ENCODE results near the gene CASK.

Gene CASK

GRCh38 chrX:41502004-41502403 lies 421.4 kb downstream of the CASK start:
- DNase-seq: no peak

GRCh38 chrX:41499984-41500383 lies 423.4 kb downstream of the CASK start:
- no peak for DNase-seq

GRCh38 chrX:41499195-41499594 lies 424.2 kb downstream of the CASK start:
- DNase-seq: no peak

- DNase-seq: no peak
These were observed 431.9 kb downstream of the CASK start for GRCh38 chrX:41491267-41492004.

GRCh38 chrX:41490446-41490845 lies 432.9 kb downstream of the CASK start:
- DNase-seq: no peak

GRCh38 chrX:41482154-41482850 lies 441.1 kb downstream of the CASK start:
- DNase-seq: no peak

GRCh38 chrX:41481264-41482109 lies 441.9 kb downstream of the CASK start:
- DNase-seq: no peak

DNA sequence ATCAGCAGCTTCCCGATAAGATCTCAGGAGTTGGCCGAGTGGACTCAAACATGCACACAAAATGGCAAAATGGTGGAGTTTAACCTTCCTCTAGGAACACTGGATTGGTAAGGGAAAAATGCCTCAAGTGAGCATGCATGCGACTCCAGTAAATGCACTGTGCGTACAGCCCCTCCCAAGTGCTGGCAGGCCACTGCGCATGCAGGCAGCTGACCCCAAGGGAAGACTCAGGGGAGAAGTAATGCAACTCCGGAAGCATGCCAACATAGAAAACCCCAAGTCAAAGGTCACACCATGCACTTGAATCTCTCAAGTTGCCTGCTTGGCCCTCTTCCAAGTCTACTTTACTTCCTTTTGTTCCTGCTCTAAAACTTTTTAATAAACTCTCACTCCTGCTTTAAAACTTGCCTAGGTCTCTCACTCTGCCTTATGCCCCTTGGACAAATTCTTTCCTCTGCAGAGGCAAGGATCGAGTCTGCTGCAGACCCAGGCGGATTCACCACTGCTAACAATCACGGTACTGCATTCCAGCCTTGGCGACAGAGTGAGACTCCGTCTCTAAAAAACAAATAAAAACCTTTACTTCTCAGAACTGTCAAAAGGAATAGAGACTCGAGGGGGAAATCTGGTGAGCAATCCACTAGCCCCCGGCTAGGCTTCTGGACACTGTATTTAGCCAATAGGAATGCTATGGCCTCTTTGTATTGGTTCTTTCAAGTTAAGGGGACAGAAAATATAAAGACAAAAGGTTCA lies 442.7 kb downstream of the CASK start:
- no peak for DNase-seq

DNA sequence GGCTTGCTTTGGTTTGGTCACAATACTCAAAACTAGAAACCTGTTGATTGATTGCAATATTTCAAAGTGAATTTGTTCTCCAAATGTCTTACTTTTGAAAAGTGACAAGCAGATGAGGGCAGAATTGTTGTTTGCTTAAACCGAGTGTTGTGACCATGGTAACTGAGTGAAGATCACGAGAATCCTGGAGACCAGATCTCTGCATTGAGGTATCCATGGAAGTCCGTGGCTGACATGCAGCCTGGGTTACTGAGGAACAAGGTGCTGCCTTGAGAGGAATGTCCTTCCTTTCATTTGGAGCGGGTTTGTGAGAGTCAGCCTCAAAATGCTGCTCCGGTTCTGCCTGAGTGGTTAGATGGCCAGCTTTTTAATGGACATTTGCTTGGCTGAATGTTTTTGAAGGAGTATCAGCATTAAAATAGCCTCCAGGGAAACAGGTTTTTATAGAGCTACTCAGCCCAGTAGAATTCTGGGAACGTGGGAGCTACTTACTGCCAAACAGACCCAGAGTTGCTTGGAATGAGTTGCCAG lies 444.9 kb downstream of the CASK start:
- no peak for DNase-seq

DNA sequence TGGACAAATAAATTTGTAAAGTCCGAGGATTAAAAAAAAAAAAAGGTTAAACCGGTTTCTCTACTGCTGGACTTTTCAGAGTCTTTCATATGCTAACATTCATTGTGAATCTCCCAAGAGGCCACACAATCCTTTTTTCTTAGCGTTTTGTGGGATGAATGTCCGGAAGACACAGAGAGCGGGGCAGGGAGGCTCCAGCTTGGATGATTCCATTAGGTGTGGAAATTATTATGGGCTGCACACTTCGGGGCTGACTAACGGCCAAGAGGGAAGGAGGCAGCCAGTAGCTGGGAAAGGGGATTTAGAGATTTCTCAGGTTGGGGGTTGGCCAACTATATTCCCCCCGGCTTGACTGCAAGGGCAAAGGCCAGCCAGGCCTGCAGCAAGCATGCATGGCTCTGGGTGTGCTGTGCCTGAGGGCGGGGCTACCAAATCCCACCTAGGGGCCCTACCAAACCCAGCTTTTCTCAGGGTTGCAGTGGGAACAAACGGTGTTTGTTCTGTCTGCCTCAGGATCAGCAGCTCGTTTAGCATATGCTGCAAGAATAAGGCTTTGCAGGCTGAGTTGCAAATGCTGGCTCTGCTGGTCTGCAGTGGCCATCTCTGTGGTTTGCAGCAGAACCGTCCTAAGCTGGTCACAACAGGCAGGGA lies 447.6 kb downstream of the CASK start:
- DNase-seq: no peak

DNA sequence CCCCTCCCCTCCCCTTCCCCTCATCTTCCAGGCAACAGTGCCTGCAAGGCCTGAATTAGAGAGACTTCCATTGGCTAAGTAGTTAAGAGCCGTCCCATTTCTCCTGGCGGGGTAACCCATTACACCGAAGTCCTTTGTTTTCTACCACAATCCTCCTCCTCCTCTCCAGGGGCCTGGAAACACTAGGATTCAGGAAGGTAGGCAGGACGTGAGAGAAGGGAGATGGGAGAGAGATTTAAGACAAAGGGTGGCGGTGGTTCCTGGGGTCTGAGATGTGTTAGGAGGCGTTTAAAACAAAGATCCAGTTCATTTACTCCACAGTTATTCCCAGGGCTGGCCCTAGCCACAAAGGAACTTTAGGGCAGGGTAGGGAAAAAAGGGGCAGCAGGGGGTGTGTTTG lies 448.2 kb downstream of the CASK start:
- no peak for DNase-seq

- DNase-seq: no peak
These were observed 448.6 kb downstream of the CASK start for GRCh38 chrX:41474726-41475100.

DNA sequence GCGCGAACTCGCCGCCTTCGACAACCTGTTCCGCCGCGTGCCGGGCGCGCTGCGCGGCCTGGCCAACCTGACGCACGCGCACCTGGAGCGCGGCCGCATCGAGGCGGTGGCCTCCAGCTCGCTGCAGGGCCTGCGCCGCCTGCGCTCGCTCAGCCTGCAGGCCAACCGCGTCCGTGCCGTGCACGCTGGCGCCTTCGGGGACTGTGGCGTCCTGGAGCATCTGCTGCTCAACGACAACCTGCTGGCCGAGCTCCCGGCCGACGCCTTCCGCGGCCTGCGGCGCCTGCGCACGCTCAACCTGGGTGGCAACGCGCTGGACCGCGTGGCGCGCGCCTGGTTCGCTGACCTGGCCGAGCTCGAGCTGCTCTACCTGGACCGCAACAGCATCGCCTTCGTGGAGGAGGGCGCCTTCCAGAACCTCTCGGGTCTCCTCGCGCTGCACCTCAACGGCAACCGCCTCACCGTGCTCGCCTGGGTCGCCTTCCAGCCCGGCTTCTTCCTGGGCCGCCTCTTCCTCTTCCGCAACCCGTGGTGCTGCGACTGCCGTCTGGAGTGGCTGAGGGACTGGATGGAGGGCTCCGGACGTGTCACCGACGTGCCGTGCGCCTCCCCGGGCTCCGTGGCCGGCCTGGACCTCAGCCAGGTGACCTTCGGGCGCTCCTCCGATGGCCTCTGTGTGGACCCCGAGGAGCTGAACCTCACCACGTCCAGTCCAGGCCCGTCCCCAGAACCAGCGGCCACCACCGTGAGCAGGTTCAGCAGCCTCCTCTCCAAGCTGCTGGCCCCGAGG lies 449.2 kb downstream of the CASK start:
- no peak for DNase-seq

DNA sequence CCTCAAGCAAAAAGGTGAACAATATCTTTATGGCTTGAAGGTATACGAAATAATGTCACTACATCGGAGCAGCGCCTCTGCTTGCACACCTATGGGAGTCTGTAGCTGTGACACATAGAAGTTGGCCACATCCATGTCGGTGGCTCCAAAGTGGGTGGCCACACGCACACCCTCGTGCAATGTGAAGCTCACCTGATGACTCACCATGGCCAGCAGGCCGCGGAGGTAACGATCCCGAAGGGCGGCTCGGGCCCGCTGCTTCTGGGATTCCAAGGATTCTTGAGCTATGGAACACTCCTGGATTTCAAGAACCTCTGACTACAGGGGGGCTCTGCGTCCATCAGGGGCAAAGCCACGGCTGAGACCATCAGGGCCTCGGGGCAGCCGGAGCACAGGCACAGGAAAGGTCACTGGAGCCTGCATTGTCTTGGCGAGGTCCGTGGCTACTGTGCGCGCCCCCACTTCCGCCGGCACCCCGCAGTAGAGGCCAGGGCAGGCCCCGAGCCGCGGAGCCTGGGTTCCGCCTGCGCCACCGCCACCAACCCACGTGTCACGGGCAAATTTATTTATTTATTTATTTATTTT lies 451.0 kb downstream of the CASK start:
- DNase-seq: no peak

- DNase-seq: no peak
These were observed 451.6 kb downstream of the CASK start for GRCh38 chrX:41471786-41472185.

DNA sequence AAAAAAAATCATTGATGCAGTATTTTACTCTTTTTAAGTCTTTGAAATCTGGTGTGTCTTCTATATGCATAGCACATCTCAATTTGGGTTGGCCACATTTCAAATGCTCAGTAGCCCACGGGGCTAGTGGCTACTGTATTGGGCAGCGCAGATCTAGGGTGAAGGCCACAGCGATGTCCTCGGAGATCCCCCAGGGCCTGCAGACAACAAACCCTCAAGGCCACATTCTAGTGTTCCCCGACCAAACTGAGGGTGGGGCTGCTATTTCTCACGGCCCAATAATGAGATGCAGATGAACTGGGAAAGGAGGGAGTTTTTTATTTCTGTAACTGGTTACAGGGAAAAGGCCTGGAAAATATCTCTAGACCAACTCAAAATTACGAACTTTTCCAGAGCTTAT lies 452.6 kb downstream of the CASK start:
- no peak for DNase-seq

- DNase-seq: no peak
These were observed 454.6 kb downstream of the CASK start for GRCh38 chrX:41468647-41469323.

Measured in 8988T (cell line).